HL-60/S4 treated with phorbol 12-myristate 13-acetate at 8.2 ng/mL for 4 days and 3 days (cell line): ENCODE data around the gene CEPT1.

Source experiments
- in situ Hi-C: fragments of 300-500 bp; cut with MboI; formaldehyde crosslinking; loops from 2 replicates; pipeline ENCODE4 v1.15.0; 2022; ENCODE audit warnings: low sequenced_read_pairs

The CEPT1 gene

DNA sequence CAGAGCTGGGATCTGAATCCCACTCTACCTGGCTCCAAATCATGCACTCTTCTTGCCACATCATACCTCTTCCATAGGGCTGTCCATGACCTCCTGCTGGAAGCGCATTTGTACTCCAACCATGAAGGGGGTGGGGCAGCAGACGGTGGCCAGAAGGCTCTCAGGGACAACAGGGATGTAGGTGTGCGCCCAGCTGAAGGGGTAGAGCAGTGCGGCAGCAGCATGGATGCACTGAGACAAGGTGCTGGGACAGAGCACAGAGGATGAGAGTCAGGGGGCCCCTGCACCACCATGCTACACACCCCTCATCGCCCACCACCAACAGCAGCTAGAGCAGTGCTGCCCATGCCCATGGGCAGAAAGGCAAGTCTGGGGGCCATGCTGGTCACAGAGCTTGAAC is 52.1 kb downstream of the CEPT1 start:
- in situ Hi-C loops = no loop called here

- in situ Hi-C loops = no loop called here
These were observed 52.9 kb downstream of the CEPT1 start for GRCh38 chr1:111192658-111193519.

- in situ Hi-C loops = no loop called here
These were observed 53.9 kb downstream of the CEPT1 start for GRCh38 chr1:111193712-111194480.

GRCh38 chr1:111195002-111195684 is 55.1 kb downstream of the CEPT1 start:
- in situ Hi-C loops = no loop called here

DNA sequence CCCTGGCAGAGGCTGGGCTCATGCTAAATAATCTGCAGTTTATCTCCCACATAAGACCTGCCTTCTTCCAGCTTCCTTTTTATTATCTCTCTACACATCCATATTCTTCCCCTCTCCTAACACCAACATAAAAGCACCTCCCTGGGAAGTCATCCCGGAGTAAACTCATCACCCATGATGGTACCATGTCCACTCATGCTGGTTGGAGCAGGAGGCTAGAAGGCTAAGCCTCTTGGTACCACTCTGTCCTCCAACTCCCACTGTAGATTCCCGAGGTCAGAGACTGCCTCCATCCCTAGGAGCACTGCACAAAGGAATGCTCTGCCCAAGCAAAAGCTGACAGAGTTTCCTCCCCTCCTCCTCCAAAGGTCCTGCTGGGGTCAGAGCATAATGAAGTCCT is 56.2 kb downstream of the CEPT1 start:
- in situ Hi-C loops = no loop called here

- in situ Hi-C loops = no loop called here
These were observed 57.7 kb downstream of the CEPT1 start for GRCh38 chr1:111197598-111198284.

DNA sequence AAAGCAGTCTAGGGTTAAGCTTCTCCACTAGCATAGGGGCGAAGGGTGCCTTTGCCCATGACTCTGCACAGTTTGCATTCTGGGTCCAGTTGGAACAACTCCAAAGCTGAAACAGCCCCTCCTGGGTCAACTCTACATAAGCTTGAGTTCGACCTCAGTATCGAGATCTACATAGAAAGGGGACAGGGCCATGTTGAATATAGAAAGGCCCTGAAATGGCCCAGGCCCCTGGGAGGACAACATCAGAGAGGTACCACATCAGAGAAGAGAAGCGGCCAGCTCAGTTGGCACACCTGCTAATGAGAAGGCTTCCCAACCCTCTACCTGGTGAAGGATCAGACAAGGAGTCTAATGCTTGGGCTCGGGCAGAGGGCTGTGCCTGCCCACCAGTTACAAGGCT is 58.8 kb downstream of the CEPT1 start:
- in situ Hi-C loops = no loop called here

- in situ Hi-C loops = no loop called here
These were observed 59.3 kb downstream of the CEPT1 start for GRCh38 chr1:111199329-111199728.

DNA sequence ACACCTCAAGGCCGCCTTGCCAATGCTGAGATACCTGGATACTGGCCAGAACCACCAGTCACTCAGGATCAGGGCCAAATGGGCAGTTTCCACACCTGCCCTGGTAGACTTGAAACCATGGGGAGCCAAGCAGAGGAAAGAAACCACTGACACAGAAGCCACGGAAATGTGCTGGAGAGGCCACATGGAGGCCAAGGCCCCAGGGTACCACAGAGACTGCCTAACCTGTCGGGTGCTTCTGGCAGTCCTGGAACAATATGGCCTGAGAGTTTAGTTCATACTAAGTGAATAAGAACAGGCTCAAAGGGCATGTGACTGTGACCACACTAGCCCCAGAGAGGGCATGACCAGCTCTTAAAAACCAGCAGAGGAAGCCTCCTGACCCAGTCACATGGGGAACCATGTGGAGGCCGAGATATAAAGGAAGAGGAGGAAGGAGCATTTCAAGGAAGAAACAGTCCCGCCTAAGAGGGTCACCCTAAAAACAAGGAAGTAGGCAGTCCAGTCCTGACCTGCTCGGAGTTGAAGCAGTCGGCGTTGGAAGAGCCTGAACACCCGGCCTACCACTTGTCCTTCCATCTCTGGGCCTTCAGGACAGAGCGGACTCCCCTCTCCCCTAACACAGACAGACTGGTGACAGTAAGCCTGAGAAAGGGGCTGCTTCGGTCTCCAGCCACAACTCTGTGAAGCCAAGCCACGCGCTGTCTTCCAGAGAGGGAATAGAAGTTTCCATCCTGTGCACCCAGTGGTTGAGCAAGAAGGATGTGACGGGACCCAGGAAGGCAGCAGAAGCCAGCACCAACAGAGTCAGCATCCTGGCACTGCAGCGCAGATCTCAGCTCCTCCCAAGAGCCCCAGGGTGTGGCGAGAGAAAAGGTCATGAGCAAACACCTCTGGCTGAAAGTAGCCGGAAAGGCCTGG is 60.1 kb downstream of the CEPT1 start, which contains the start of gene DENND2D:
Gene DENND2D, minus strand, starts transcription at position 766 of the 921 bp plus-strand sequence. Its CDS starts 187 bp downstream, at position 579.
- in situ Hi-C loops = no loop called here

GRCh38 chr1:111200802-111201161 is 60.8 kb downstream of the CEPT1 start:
- in situ Hi-C loops = no loop called here

- in situ Hi-C loops = no loop called here
These were observed 61.5 kb downstream of the CEPT1 start for GRCh38 chr1:111201275-111202090.

GRCh38 chr1:111202366-111202706 is 62.3 kb downstream of the CEPT1 start:
- in situ Hi-C loops = no loop called here

DNA sequence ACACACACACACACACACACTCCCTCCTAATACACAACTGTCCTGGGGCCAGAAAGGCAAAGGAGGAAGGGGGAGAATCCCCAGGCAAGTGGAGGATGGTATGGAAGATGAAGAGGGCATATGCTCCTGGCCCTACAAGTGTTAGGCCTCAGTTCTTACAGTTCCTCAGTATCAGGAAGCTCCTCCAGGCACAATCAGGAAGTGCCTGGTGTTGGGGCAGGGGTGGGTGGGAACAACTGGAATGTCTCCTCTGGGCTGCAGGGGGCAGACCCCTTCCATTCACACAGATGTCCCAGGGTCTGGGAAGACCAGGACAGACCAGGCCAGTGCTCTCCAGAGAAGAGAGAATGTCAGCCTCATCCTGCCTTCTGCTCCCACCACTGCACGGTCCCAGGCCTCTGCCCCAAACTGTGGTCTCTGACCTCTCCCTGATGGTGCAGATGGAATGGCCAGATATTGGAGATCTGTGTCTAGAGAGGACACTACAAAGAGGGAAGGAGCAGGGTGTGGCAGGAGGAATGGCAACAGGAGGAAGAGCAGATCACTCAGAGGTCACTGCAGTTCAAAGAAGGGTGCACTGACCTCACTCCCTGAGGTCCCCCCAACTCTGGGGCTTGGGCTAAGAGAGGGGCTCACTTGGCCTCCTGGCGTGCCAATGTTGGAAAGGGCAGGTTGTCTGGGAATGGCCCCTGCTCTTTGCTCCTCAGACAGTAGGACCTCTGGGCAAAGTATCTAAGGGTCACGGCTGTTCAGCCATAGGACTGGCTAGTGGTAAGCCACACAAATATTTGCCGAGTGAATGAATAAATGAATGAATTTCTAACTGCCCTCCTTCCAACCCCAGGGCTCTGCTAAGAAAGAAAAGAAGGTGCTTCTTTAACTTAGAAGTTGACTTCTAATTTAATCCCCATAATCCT is 62.9 kb downstream of the CEPT1 start:
- in situ Hi-C loops = no loop called here

- in situ Hi-C loops = no loop called here
These were observed 63.7 kb downstream of the CEPT1 start for GRCh38 chr1:111203681-111204200.

DNA sequence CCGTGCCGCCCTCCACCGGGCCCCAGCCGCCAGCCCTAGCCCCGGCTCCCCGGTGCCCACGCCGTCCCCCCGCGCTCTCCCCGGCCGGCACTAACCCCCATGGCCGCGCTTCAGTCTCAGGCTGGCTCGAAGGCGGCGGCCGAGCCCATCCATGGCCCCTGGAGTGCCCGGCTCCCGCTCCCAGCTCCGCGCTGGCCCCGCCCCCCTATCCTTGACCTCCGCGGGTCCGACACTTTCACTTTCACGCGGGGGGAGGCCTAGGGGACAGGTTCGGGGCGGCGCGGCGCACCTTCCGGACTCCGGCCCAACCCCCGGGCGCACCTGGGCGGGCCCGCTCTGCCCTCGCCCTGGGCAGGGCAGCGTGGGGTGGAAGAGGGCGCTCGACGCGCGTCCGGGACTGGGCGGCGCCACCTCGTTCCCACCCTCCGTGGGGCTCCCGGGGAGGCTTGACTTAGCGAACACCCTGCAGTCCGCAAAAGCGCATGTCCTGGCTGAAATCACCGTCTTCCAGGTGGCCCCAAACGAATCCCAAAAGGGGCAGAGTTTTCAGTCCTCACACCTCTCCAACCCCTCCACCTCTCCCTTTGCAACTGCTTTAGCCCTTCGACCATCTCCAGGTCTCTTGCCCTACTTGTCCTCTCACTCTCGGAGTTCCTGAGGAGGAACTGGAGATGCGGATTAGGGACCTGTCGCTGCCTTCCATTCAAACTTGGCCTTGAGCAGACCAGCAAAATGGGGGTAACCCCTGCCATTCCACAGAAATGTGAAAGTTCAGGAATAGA is 64.4 kb downstream of the CEPT1 start:
- in situ Hi-C loops = no loop called here

GRCh38 chr1:111204983-111205713 is 65.1 kb downstream of the CEPT1 start:
- in situ Hi-C loops = no loop called here

- in situ Hi-C loops = no loop called here
These were observed 65.7 kb downstream of the CEPT1 start for GRCh38 chr1:111205714-111206050.
